HEK293 (cell line): Measurements from ENCODE around the gene C13orf42.

Experiments used
- ZNF10 ChIP-seq: fragments of 450-650 bp; formaldehyde crosslinking; IDR thresholded peaks from 2 replicates; pipeline ENCODE4 v1.5.1; 2017; ENCODE audit warnings: missing biosample characterization, missing genetic modification characterization
- ZNF398 ChIP-seq: fragments of 450-650 bp; formaldehyde crosslinking; IDR thresholded peaks from 2 replicates; pipeline ENCODE4 v1.5.1; 2017; ENCODE audit warnings: missing biosample characterization, missing genetic modification characterization

GRCh38 chr13:51050021-51050830 lies 60.8 kb downstream of the C13orf42 start:
- TF ChIP-seq ZNF10 (no peak), ZNF398 (tag by site-specific recombination) (no peak)
